ENCODE data around the gene ETS1.

DNA sequence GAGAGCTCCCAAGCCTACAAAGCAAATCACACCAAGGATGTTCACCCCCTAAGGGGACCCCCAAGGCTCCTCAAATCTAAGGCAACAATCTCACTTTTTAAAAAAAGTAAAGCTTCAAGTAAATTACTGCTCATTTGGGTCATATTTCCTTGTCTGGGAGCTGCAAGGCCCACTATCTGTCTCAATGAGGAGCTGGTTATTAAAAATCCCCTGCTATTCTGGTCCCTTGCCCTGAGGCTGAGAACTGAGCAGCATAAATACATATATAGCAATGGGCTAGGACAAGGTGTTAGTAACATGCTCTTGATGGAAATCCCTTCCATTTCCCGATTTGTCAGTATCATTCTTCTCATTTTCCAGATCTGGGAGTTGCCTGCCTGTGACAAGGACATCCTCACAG, 119.2 kb downstream of the ETS1 start:
- TF ChIP-seq POLR2AphosphoS5 (IDR thresholded peaks at IDR 0.05) (no peak), EP300 (IDR thresholded peaks at IDR 0.05) (no peak), POLR2A (IDR thresholded peaks at IDR 0.05; ENCODE audit: low read depth) (no peak)
- TF ChIP-seq, protein P1, sequence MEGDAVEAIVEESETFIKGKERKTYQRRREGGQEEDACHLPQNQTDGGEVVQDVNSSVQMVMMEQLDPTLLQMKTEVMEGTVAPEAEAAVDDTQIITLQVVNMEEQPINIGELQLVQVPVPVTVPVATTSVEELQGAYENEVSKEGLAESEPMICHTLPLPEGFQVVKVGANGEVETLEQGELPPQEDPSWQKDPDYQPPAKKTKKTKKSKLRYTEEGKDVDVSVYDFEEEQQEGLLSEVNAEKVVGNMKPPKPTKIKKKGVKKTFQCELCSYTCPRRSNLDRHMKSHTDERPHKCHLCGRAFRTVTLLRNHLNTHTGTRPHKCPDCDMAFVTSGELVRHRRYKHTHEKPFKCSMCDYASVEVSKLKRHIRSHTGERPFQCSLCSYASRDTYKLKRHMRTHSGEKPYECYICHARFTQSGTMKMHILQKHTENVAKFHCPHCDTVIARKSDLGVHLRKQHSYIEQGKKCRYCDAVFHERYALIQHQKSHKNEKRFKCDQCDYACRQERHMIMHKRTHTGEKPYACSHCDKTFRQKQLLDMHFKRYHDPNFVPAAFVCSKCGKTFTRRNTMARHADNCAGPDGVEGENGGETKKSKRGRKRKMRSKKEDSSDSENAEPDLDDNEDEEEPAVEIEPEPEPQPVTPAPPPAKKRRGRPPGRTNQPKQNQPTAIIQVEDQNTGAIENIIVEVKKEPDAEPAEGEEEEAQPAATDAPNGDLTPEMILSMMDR (IDR thresholded peaks at IDR 0.05) = no peak
